OCI-LY3 (cell line): ENCODE results near the gene CDCP2.

Experiments
- CTCF ChIP-seq: fragments of 200-600, 300-600 bp; sonication (generic); IDR thresholded peaks from 2 replicates; pipeline ENCODE4 v1.5.1; 2014; ENCODE audit warnings: antibody characterized with exemption, low read length, low read depth
- EZH2phosphoT487 ChIP-seq: fragments of 200-600 bp; shearing (Covaris generic); IDR thresholded peaks from 2 replicates; pipeline ENCODE4 v1.6.1; 2018; ENCODE audit warnings: antibody characterized with exemption, mixed run types, low read depth

- TF ChIP-seq CTCF (no peak), EZH2phosphoT487 (no peak)
These were observed 40.0 kb downstream of the CDCP2 start for GRCh38 chr1:54112705-54113368.
